GM12878 (cell line): Measurements from ENCODE around the gene DMWD. TPM values are rescaled to one million over a fixed set of nuclear protein-coding genes. Genes with fewer than 3 reads are reported as not detected.
"Not testable (repeated sequence)": the region's sequence is repeated elsewhere in the genome, so short reads cannot be mapped to it uniquely, and the experiment has no call there.

Experiments
- ATAC-seq: fragments of 200-7000 bp; cut with Tn5 transposase; 3 replicates; pipeline ENCODE4 v1.9.1; 2020; ENCODE audit warnings: mild to moderate bottlenecking, moderate library complexity
- BruUV-seq: library from RNA; stranded (reverse); fragments of 400-500 nt; replicated peaks from 2 replicates; lab custom pipeline; 2021; lab: Mats Ljungman, UMichigan
- CTCF ChIA-PET: fragments of 300-600 bp; sonication (Branson Sonifier 250); formaldehyde crosslinking; extraction: SDS; loops from one replicate; lab custom pipeline; 2021; ENCODE audit warnings: inconsistent platforms; lab: Yijun Ruan, JAX
- POLR2A ChIA-PET: fragments of 350-600 bp; formaldehyde crosslinking; extraction: SDS; loops from one replicate; lab custom pipeline; 2021; ENCODE audit warnings: inconsistent platforms; lab: Charles Lee
- RAD21 ChIA-PET: fragments of 300-600 bp; sonication (Branson Sonifier 250); formaldehyde crosslinking; loops from one replicate; lab custom pipeline; 2023; ENCODE audit warnings: antibody characterized with exemption; ENCODE audit not compliant: unreplicated experiment; lab: Charles Lee
- SMC1A ChIA-PET: fragments of 300-600 bp; sonication (Branson Sonifier 250); formaldehyde crosslinking; loops from one replicate; lab custom pipeline; 2023; ENCODE audit not compliant: unreplicated experiment, uncharacterized antibody; lab: Charles Lee
- DNase-seq: peaks from one replicate; pipeline ENCODE4 v3.0.0-alpha.2; 2011; ENCODE audit warnings: low read depth, low spot score
- FAIRE-seq: peaks from 3 replicates; lab custom pipeline; 2011; peaks lifted over from hg19 to GRCh38; lab: Jason Lieb, UNC
- H2AFZ ChIP-seq: 2 replicates; pipeline ENCODE4 v1.6.0; 2011; ENCODE audit warnings: low read depth, low read length, control low read depth; ENCODE audit not compliant: control insufficient read depth
- H3K27ac ChIP-seq: 2 replicates; pipeline ENCODE4 v1.5.1; 2011; ENCODE audit warnings: control low read depth; ENCODE audit not compliant: control insufficient read depth, insufficient read depth
- H3K27me3 ChIP-seq, 2 experiments: replicated peaks in 1 of 2; 2 replicates each; pipeline versions ENCODE4 v1.6.0 to v1.6.1; 2011; ENCODE audit warnings: low read length in 1 of 2; ENCODE audit not compliant: control insufficient read depth in 2 of 2, insufficient read depth in 2 of 2
- H3K36me3 ChIP-seq, 2 experiments: 2 replicates each; pipeline ENCODE4 v1.5.1; 2011; ENCODE audit warnings: low read length in 1 of 2; ENCODE audit not compliant: control insufficient read depth in 2 of 2, insufficient read depth in 2 of 2
- H3K4me1 ChIP-seq: 2 replicates; pipeline ENCODE4 v1.6.1; 2011; ENCODE audit warnings: mild to moderate bottlenecking, low read length, moderate library complexity, mixed read lengths; ENCODE audit not compliant: control insufficient read depth, insufficient read depth
- H3K4me2 ChIP-seq: 2 replicates; pipeline ENCODE4 v1.6.0; 2011; ENCODE audit warnings: control low read depth; ENCODE audit not compliant: control insufficient read depth, insufficient read depth
- H3K4me3 ChIP-seq: fragments of 200-600 bp; sonication (generic); 2 replicates; pipeline ENCODE4 v1.5.1; 2016
- H3K79me2 ChIP-seq: 2 replicates; pipeline ENCODE4 v1.6.0; 2011; ENCODE audit warnings: low read length; ENCODE audit not compliant: control insufficient read depth, insufficient read depth
- H3K9ac ChIP-seq: 2 replicates; pipeline ENCODE4 v1.8.0; 2011; ENCODE audit warnings: low read length, control low read depth, mixed read lengths; ENCODE audit not compliant: control insufficient read depth, insufficient read depth
- H3K9me3 ChIP-seq: replicated peaks from 3 replicates; pipeline ENCODE4 v1.5.1; 2011; ENCODE audit warnings: mild to moderate bottlenecking, low read length; ENCODE audit not compliant: control insufficient read depth, insufficient read depth
- H4K20me1 ChIP-seq: 2 replicates; pipeline ENCODE4 v1.6.0; 2011; ENCODE audit not compliant: control insufficient read depth, insufficient read depth
- CEBPZ ChIP-seq: fragments of 150-350 bp; IDR thresholded peaks from 2 replicates; pipeline ENCODE4 v1.6.1; 2016; ENCODE audit warnings: low read depth, low read length
- CHD1 ChIP-seq: IDR thresholded peaks from 2 replicates; pipeline ENCODE4 v1.6.1; 2012; ENCODE audit warnings: low read depth, low read length, improper control_type of control experiment
- HSF1 ChIP-seq: fragments of 150-350 bp; IDR thresholded peaks from 2 replicates; pipeline ENCODE4 v1.6.1; 2014; ENCODE audit warnings: mild to moderate bottlenecking, low read depth, low read length
- NFIC ChIP-seq: IDR thresholded peaks from 2 replicates; pipeline ENCODE4 v1.6.1; 2012; ENCODE audit warnings: low read depth, mild to moderate bottlenecking, inconsistent platforms, low read length, moderate library complexity
- SP1 ChIP-seq: IDR thresholded peaks from one replicate; pipeline ENCODE4 v1.6.1; 2011; ENCODE audit warnings: low read depth, low read length
- SUZ12 ChIP-seq: fragments of 200-600 bp; sonication (generic); IDR thresholded peaks from one replicate; pipeline ENCODE4 v1.6.1; 2018; ENCODE audit warnings: antibody characterized with exemption, mild to moderate bottlenecking; ENCODE audit not compliant: unreplicated experiment
- ZNF207 ChIP-seq: fragments of 450-650 bp; IDR thresholded peaks from 2 replicates; pipeline ENCODE4 v1.6.1; 2014; ENCODE audit warnings: antibody characterized with exemption, mild to moderate bottlenecking, borderline replicate concordance
- WGBS: methylation state at CpG from one replicate; pipeline ENCODE4 v1.1.6; 2016; ENCODE audit warnings: low lambda C conversion rate; ENCODE audit not compliant: insufficient replicate concordance, insufficient coverage; ENCODE audit errors: missing lambda C conversion rate; 5-methylcytosine and 5-hydroxymethylcytosine counted together
- in situ Hi-C: fragments of 300-500 bp; cut with MboI; formaldehyde crosslinking; loops from 9 replicates; pipeline ENCODE4 v1.14.3; 2018; ENCODE audit warnings: mixed read lengths
- intact Hi-C: fragments of 100-400 bp; cut with micrococcal nuclease; formaldehyde crosslinking; loops from one replicate; pipeline ENCODE4 v1.14.2; 2022; ENCODE audit not compliant: unreplicated experiment
- polyA plus RNA-seq, 11 experiments: library from polyadenylated mRNA; depleted of rRNA in 4 of 11; unstranded in 6 of 11; stranded (reverse) in 5 of 11; fragments of >200 nt; fragmentation: Nextera tagmentation in 4 of 11; fragmentation: Illumina TruSeq in 1 of 11; extraction: Ambion mirVana in 4 of 11; extraction: Trizol in 1 of 11; gene quantifications; 1 replicate in 1 of 11; 2 replicates in 10 of 11; pipeline versions ENCODE4 v1.2.1 to v1.2.3, GENCODE V29; 2011 to 2016; ENCODE audit warnings: inconsistent platforms in 2 of 11, missing spikeins in 2 of 11, low read depth in 1 of 11
- total RNA-seq, 4 experiments: library from RNA; depleted of rRNA in 3 of 4; stranded (reverse); fragments of >200 nt in 3 of 4; fragmentation: Illumina TruSeq in 1 of 4; extraction: Trizol in 1 of 4; gene quantifications; 2 replicates each; pipeline versions ENCODE4 v1.2.1 to v1.2.3, GENCODE V29; 2013 to 2021
- TF ChIP-seq, protein P1 (sequence below): IDR thresholded peaks from 2 replicates; pipeline ENCODE4 v1.6.1; 2011; ENCODE audit warnings: mild to moderate bottlenecking, low read depth, low read length, moderate library complexity; ENCODE audit not compliant: insufficient replicate concordance

DMWD gene
- total and polyA plus RNA-seq, 10 of the 15 experiments (the other 5 are each of a cell fraction or from before 2014, with no cell fraction given), result 3.5 to 56.0 (median 11.6) TPM

DNA sequence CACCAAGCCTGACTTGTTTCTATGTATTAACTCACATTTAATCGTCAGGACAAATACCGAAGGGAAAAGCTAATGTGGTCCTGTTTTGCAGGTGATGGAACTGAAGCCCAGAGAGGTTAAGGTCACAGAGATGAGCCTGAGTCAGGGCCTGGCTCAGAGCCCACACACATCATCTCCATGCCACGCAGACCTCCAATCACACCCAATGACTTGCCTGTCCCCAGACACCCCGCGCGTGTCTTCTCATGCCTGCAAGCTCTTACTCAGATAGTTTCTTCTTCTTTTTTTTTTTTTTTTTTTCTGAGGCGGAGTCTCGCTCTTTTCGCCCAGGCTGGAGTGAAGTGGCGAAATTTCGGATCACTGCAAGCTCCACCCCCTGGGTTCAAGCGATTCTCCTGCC, 40.0 kb downstream of the DMWD start:
- POLR2A ChIA-PET, result interaction anchor here (1.0 kb wide), 1 partner anchor 15 kb away, joined by 7 read pairs; no protein-coding TSS in a partner anchor
- ATAC-seq (no peak), DNase-seq (no peak), FAIRE-seq (no peak)
- Histone ChIP-seq H3K79me2 (no peaks in the 10 kb centered on the region), H3K9me3 (no peaks in the 10 kb centered on the region), H3K27ac (no peak overlapping the region), H3K4me3 (no peak overlapping the region), H3K9ac (no peak overlapping the region), H3K4me1 (no peaks in the 10 kb centered on the region), H3K36me3 (no peaks in the 10 kb centered on the region), H3K4me2 (no peak overlapping the region), H2AFZ (no peak overlapping the region), H3K27me3 (no peaks in the 10 kb centered on the region), H4K20me1 (no peaks in the 10 kb centered on the region)
- TF ChIP-seq ZNF207 (no peak), SUZ12 (no peak), SP1 (no peak), NFIC (no peak), CHD1 (no peak), CEBPZ (no peak), HSF1 (no peak)
- TF ChIP-seq, protein P1, sequence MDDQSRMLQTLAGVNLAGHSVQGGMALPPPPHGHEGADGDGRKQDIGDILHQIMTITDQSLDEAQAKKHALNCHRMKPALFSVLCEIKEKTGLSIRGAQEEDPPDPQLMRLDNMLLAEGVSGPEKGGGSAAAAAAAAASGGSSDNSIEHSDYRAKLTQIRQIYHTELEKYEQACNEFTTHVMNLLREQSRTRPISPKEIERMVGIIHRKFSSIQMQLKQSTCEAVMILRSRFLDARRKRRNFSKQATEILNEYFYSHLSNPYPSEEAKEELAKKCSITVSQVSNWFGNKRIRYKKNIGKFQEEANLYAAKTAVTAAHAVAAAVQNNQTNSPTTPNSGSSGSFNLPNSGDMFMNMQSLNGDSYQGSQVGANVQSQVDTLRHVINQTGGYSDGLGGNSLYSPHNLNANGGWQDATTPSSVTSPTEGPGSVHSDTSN, result no peak
- WGBS, result 70% methylated on average over 9 of the region's 12 CpGs
- in situ Hi-C loops, result no loop called here
- SMC1A ChIA-PET, result interaction anchor here (1.2 kb wide), 1 partner anchor 47 kb away, joined by 3 read pairs; no protein-coding TSS in a partner anchor
- intact Hi-C loops, result no loop called here
- CTCF ChIA-PET, result interaction anchor here (1.3 to 3.0 kb wide), 7 partner anchors 10 to 129 kb away, joined by 4 to 17 read pairs (median 6); partner anchors contain the start of genes FBXO46 and SIX5
- no TSS peak for BruUV-seq
- RAD21 ChIA-PET, result interaction anchor here (2.8 kb wide), 1 partner anchor 17 kb away, joined by 9 read pairs; the partner anchor contains the start of gene SIX5

- H3K79me2 ChIP-seq, in situ Hi-C loops, BruUV-seq, H3K36me3 ChIP-seq, H3K4me3 ChIP-seq, intact Hi-C loops, H3K9me3 ChIP-seq, H3K4me1 ChIP-seq, FAIRE-seq, SMC1A ChIA-PET, H3K4me2 ChIP-seq, H3K9ac ChIP-seq, H2AFZ ChIP-seq, H4K20me1 ChIP-seq, DNase-seq, ATAC-seq, RAD21 ChIA-PET, H3K27ac ChIP-seq, H3K27me3 ChIP-seq: not testable (repeated sequence)
- WGBS, result 53% methylated on average over 9 of the region's 10 CpGs
- CTCF ChIA-PET, result interaction anchor here (0.6 to 3.0 kb wide), 6 partner anchors 11 to 130 kb away, joined by 3 to 17 read pairs (median 4); partner anchors contain the start of genes FBXO46 and SIX5
- POLR2A ChIA-PET, result interaction anchor here (0.9 kb wide), 1 partner anchor 20 kb away, joined by 3 read pairs; the partner anchor contains the start of gene FBXO46
Measured at GRCh38 chr19:45751483-45751882, 41.2 kb downstream of the DMWD start.
